Measurements from ENCODE around the gene PCCA.

PCCA gene

GRCh38 chr13:100300708-100301107 lies 211.8 kb downstream of the PCCA start:
- Histone ChIP-seq H3K4me2 (ENCODE audit: low read length) (no peak overlapping the region), H3K9ac (ENCODE audit: low read length) (no peak overlapping the region), H3K18ac (ENCODE audit: low read length) (no peak overlapping the region), H3K79me1 (ENCODE audit: low read length) (no peaks in the 10 kb centered on the region), H2AK5ac (ENCODE audit: low read length) (no peak overlapping the region), H2AFZ (ENCODE audit: insufficient read depth, low read length, poor library complexity) (no peak overlapping the region), H3K27ac (ENCODE audit: low read depth, low read length) (no peak overlapping the region), H3K4ac (ENCODE audit: low read depth, low read length) (no peak overlapping the region), H3K36me3 (ENCODE audit: control insufficient read depth in 1 of 2, insufficient read depth in 2 of 2, low read length in 2 of 2) (no peaks in the 10 kb centered on the region), H3K79me2 (ENCODE audit: control insufficient read depth, insufficient read depth, low read length, poor library complexity) (no peaks in the 10 kb centered on the region), H3K23ac (ENCODE audit: low read length) (no peak overlapping the region), H2BK12ac (ENCODE audit: low read length) (no peak overlapping the region), H3K9me3 (ENCODE audit: insufficient read depth, low read depth, low read length) (no peaks in the 10 kb centered on the region), H3K4me1 (ENCODE audit: control insufficient read depth in 1 of 2, insufficient read depth in 2 of 2, low read length in 2 of 2) (no peaks in the 10 kb centered on the region), H3K14ac (ENCODE audit: low read length) (no peak overlapping the region), H4K91ac (ENCODE audit: low read depth, low read length) (no peak overlapping the region), H4K8ac (ENCODE audit: low read depth, low read length) (no peak overlapping the region), H3K27me3 (ENCODE audit: insufficient read depth, low read length) (no peaks in the 10 kb centered on the region), H3K4me3 (ENCODE audit: low read depth, low read length) (no peak overlapping the region), H2BK120ac (ENCODE audit: insufficient read depth, low read length, poor library complexity) (no peak overlapping the region), H2BK5ac (ENCODE audit: low read depth, low read length, poor library complexity) (no peak overlapping the region), H4K12ac (ENCODE audit: low read depth, low read length) (no peak overlapping the region)
- DNase-seq: no peak
- no CpG with 5 or more reads among the region's 4 CpGs for WGBS (ENCODE audit: extremely low coverage, insufficient coverage, insufficient read length)

GRCh38 chr13:100301418-100301817 lies 212.5 kb downstream of the PCCA start:
- Histone ChIP-seq H3K79me2 (ENCODE audit: control insufficient read depth, insufficient read depth, low read length, poor library complexity) (no peaks in the 10 kb centered on the region), H4K12ac (ENCODE audit: low read depth, low read length) (no peak overlapping the region), H2BK120ac (ENCODE audit: insufficient read depth, low read length, poor library complexity) (no peak overlapping the region), H3K4ac (ENCODE audit: low read depth, low read length) (no peak overlapping the region), H3K4me3 (ENCODE audit: low read depth, low read length) (no peak overlapping the region), H3K4me2 (ENCODE audit: low read length) (no peak overlapping the region), H3K9me3 (ENCODE audit: insufficient read depth, low read depth, low read length) (no peaks in the 10 kb centered on the region), H3K18ac (ENCODE audit: low read length) (no peak overlapping the region), H2BK12ac (ENCODE audit: low read length) (no peak overlapping the region), H2BK5ac (ENCODE audit: low read depth, low read length, poor library complexity) (no peak overlapping the region), H4K8ac (ENCODE audit: low read depth, low read length) (no peak overlapping the region), H3K4me1 (ENCODE audit: control insufficient read depth in 1 of 2, insufficient read depth in 2 of 2, low read length in 2 of 2) (no peaks in the 10 kb centered on the region), H3K27me3 (ENCODE audit: insufficient read depth, low read length) (no peaks in the 10 kb centered on the region), H2AK5ac (ENCODE audit: low read length) (no peak overlapping the region), H4K91ac (ENCODE audit: low read depth, low read length) (no peak overlapping the region), H3K14ac (ENCODE audit: low read length) (no peak overlapping the region), H2AFZ (ENCODE audit: insufficient read depth, low read length, poor library complexity) (no peak overlapping the region), H3K9ac (ENCODE audit: low read length) (no peak overlapping the region), H3K23ac (ENCODE audit: low read length) (no peak overlapping the region), H3K36me3 (ENCODE audit: control insufficient read depth in 1 of 2, insufficient read depth in 2 of 2, low read length in 2 of 2) (no peaks in the 10 kb centered on the region), H3K27ac (ENCODE audit: low read depth, low read length) (no peak overlapping the region), H3K79me1 (ENCODE audit: low read length) (no peaks in the 10 kb centered on the region)
- no peak for DNase-seq
- no CpG with 5 or more reads among the region's 5 CpGs for WGBS (ENCODE audit: extremely low coverage, insufficient coverage, insufficient read length)

- no peak overlapping the region for H4K8ac ChIP-seq (ENCODE audit: low read depth, low read length)
- H2AFZ ChIP-seq (ENCODE audit: insufficient read depth, low read length, poor library complexity): no peak overlapping the region
- no peaks in the 10 kb centered on the region for H3K27me3 ChIP-seq (ENCODE audit: insufficient read depth, low read length)
- H2BK120ac ChIP-seq (ENCODE audit: insufficient read depth, low read length, poor library complexity): no peak overlapping the region
- H3K18ac ChIP-seq (ENCODE audit: low read length): no peak overlapping the region
- H4K91ac ChIP-seq (ENCODE audit: low read depth, low read length): no peak overlapping the region
- no peak overlapping the region for H3K4me3 ChIP-seq (ENCODE audit: low read depth, low read length)
- H3K4me2 ChIP-seq (ENCODE audit: low read length): no peak overlapping the region
- no peak overlapping the region for H3K14ac ChIP-seq (ENCODE audit: low read length)
- H3K27ac ChIP-seq (ENCODE audit: low read depth, low read length): no peak overlapping the region
- H3K79me2 ChIP-seq (ENCODE audit: control insufficient read depth, insufficient read depth, low read length, poor library complexity): no peaks in the 10 kb centered on the region
- H3K9ac ChIP-seq (ENCODE audit: low read length): no peak overlapping the region
- WGBS (ENCODE audit: extremely low coverage, insufficient coverage, insufficient read length): no CpG with 5 or more reads among the region's 2 CpGs
- no peak for DNase-seq
- H3K23ac ChIP-seq (ENCODE audit: low read length): no peak overlapping the region
- no peaks in the 10 kb centered on the region for H3K36me3 ChIP-seq (ENCODE audit: control insufficient read depth in 1 of 2, insufficient read depth in 2 of 2, low read length in 2 of 2)
- no peaks in the 10 kb centered on the region for H3K79me1 ChIP-seq (ENCODE audit: low read length)
- no peak overlapping the region for H3K4ac ChIP-seq (ENCODE audit: low read depth, low read length)
- H2BK5ac ChIP-seq (ENCODE audit: low read depth, low read length, poor library complexity): no peak overlapping the region
- H2AK5ac ChIP-seq (ENCODE audit: low read length): no peak overlapping the region
- H3K9me3 ChIP-seq (ENCODE audit: insufficient read depth, low read depth, low read length): no peaks in the 10 kb centered on the region
- H4K12ac ChIP-seq (ENCODE audit: low read depth, low read length): no peak overlapping the region
- H3K4me1 ChIP-seq (ENCODE audit: control insufficient read depth in 1 of 2, insufficient read depth in 2 of 2, low read length in 2 of 2): no peaks in the 10 kb centered on the region
- H2BK12ac ChIP-seq (ENCODE audit: low read length): no peak overlapping the region
Observed at GRCh38 chr13:100302391-100302790, 213.5 kb downstream of the PCCA start.

- Histone ChIP-seq H2AK5ac (ENCODE audit: low read length) (no peak overlapping the region), H2BK5ac (ENCODE audit: low read depth, low read length, poor library complexity) (no peak overlapping the region), H2BK12ac (ENCODE audit: low read length) (no peak overlapping the region), H3K4me1 (ENCODE audit: control insufficient read depth in 1 of 2, insufficient read depth in 2 of 2, low read length in 2 of 2) (no peaks in the 10 kb centered on the region), H3K4me3 (ENCODE audit: low read depth, low read length) (no peak overlapping the region), H3K27me3 (ENCODE audit: insufficient read depth, low read length) (no peaks in the 10 kb centered on the region), H4K91ac (ENCODE audit: low read depth, low read length) (no peak overlapping the region), H3K27ac (ENCODE audit: low read depth, low read length) (no peak overlapping the region), H3K79me1 (ENCODE audit: low read length) (no peaks in the 10 kb centered on the region), H3K18ac (ENCODE audit: low read length) (no peak overlapping the region), H4K8ac (ENCODE audit: low read depth, low read length) (no peak overlapping the region), H3K23ac (ENCODE audit: low read length) (no peak overlapping the region), H3K36me3 (ENCODE audit: control insufficient read depth in 1 of 2, insufficient read depth in 2 of 2, low read length in 2 of 2) (no peaks in the 10 kb centered on the region), H4K12ac (ENCODE audit: low read depth, low read length) (no peak overlapping the region), H2BK120ac (ENCODE audit: insufficient read depth, low read length, poor library complexity) (no peak overlapping the region), H3K4me2 (ENCODE audit: low read length) (no peak overlapping the region), H3K9ac (ENCODE audit: low read length) (no peak overlapping the region), H3K79me2 (ENCODE audit: control insufficient read depth, insufficient read depth, low read length, poor library complexity) (no peaks in the 10 kb centered on the region), H2AFZ (ENCODE audit: insufficient read depth, low read length, poor library complexity) (no peak overlapping the region), H3K4ac (ENCODE audit: low read depth, low read length) (no peak overlapping the region), H3K14ac (ENCODE audit: low read length) (no peak overlapping the region), H3K9me3 (ENCODE audit: insufficient read depth, low read depth, low read length) (no peaks in the 10 kb centered on the region)
- no peak for DNase-seq
- WGBS (ENCODE audit: extremely low coverage, insufficient coverage, insufficient read length): no CpG with 5 or more reads among the region's 2 CpGs
Observed at GRCh38 chr13:100304229-100304628, 215.3 kb downstream of the PCCA start.
